ENCODE measurements around the gene GPR33.

GPR33 gene

GRCh38 chr14:31510222-31510621 lies 22.4 kb upstream of the GPR33 start:
- TF ChIP-seq CTCF (IDR thresholded peaks at IDR 0.05; ENCODE audit: extremely low read depth, missing control alignments): peak; percentile 19
- DNase-seq (ENCODE audit: low spot score): peak; percentile 28

DNA sequence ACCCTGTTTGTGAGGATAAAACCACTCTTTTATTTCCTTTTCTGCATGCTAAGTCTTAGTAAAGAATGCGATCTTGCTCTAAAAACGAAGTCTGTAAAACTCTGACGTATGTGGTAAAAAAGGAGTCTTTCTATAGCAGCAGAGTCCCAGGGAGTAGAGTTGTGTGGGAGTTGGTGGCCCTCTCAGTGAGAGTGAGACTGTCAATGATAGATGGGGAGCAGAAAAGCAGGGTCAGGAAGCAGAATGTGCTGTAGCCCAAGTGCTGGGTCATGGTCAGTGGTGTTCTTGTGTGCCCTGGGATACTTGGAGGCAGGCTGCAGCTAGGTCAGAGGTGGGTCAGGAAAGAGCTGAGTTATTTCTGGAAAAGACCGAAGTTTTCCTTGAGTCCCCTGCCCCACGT lies 20.3 kb upstream of the GPR33 start:
- no peak for DNase-seq (ENCODE audit: low spot score)
- no peak for TF ChIP-seq CTCF (IDR thresholded peaks at IDR 0.05; ENCODE audit: extremely low read depth, missing control alignments)

GRCh38 chr14:31505411-31505810 lies 17.6 kb upstream of the GPR33 start:
- no peak for TF ChIP-seq CTCF (IDR thresholded peaks at IDR 0.05; ENCODE audit: extremely low read depth, missing control alignments)
- no peak for DNase-seq (ENCODE audit: low spot score)

- no peak for TF ChIP-seq CTCF (IDR thresholded peaks at IDR 0.05; ENCODE audit: extremely low read depth, missing control alignments)
- DNase-seq (ENCODE audit: low spot score): no peak
These were observed 14.0 kb upstream of the GPR33 start for GRCh38 chr14:31501870-31502269.

DNA sequence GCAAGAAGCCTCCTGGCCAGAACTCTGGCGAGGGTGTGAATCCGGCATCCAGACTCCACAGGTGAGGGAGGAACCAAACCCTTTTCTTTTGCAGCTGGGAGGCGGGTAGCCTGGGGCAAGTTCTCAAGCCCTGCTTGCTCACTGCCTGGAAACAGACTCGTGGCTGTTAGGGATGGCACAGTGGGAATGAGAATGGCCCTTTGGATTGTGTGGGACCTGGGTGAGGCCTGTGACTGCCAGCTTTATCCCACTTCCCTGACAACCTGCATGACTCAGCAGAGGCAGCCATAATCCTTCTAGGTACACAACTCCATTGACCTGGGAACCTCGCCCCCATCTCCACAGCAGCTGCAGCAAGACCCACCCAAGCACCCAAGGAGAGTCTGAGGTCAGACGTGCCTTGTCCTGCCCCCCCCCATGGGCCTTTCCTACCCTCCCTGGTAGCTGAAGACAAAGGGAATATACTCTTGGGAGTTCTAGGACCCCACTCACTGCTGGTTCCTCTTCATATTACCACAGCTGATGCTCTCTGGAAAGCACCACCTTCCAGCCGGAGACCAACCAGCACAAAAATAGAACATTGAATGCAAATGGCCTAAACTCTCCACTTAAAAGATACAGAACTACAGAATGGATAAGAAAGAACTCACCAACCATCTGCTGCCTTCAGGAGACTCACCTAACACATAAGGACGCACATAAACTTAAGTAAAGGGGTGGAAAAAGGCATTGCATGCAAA lies 5.1 kb upstream of the GPR33 start:
- DNase-seq (ENCODE audit: low spot score): no peak
- TF ChIP-seq CTCF (IDR thresholded peaks at IDR 0.05; ENCODE audit: extremely low read depth, missing control alignments): no peak

DNA sequence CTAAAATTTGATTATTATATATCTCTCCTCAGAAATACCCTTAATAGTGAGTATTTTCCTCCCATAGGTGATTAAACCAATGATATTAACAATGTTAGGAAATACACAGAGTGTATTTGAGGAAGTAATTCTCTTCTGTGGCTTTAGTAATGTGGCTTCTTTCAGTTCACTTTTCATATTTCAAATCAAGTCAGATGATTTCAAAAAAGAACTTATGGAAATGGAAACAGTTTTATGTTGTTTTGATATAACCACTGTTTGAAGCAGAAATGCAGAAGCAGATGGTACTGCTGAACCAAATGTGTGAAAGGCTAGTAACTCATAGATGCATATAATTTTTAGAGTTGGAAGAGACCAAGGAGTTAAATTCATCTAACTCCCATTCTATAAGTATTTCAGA lies 1.9 kb upstream of the GPR33 start:
- peak; percentile 17 for DNase-seq (ENCODE audit: low spot score)
- TF ChIP-seq CTCF (IDR thresholded peaks at IDR 0.05; ENCODE audit: extremely low read depth, missing control alignments): no peak

DNA sequence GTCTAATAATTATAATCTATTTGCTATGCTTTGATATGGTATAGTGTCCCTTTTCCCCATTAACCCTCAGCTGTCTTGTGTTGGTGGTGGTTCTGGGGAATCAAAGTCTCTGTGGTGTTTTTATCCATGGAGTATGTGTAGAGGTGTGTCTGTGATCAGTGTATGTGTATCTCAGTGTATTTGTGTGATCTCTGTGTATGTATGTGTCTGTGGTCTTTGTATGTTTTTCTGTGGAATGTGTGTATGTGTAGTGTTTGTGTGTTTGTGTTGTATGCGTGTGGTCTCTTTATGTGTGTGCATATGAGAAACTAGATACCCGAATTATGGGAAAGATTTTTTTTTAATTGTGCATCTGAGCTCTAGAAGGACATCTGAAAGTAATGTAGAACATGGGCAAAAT lies 1.1 kb downstream of the GPR33 start:
- no peak for TF ChIP-seq CTCF (IDR thresholded peaks at IDR 0.05; ENCODE audit: extremely low read depth, missing control alignments)
- no peak for DNase-seq (ENCODE audit: low spot score)
